Natural killer cell (primary cell): Measurements from ENCODE around the gene GLO1. TPM values are rescaled to one million over a fixed set of nuclear protein-coding genes. Genes with fewer than 3 reads are reported as not detected.

Experiments
- ATAC-seq, 3 donors: fragments of 150-1000 bp in 2 of 3; fragments of 200-7000 bp in 1 of 3; cut with Tn5 transposase; 1 replicate in 1 of 3; 2 replicates in 2 of 3; pipeline ENCODE4 v1.10.0; 2021; ENCODE audit warnings: mild to moderate bottlenecking in 2 of 3, moderate library complexity in 2 of 3
- DNase-seq, 2 donors: peaks; one replicate each; pipeline versions ENCODE4 v3.0.0 to v3.0.0-alpha.2; 2013 to 2021; ENCODE audit warnings: mixed read lengths in 1 of 2
- H3K27ac ChIP-seq: one replicate; pipeline ENCODE4 v1.5.1; 2013; ENCODE audit warnings: mild to moderate bottlenecking, low read length
- H3K27me3 ChIP-seq: one replicate; pipeline ENCODE4 v1.6.1; 2013; ENCODE audit warnings: low read length; ENCODE audit not compliant: control insufficient read depth, insufficient read depth
- H3K36me3 ChIP-seq: one replicate; pipeline ENCODE4 v1.6.1; 2013; ENCODE audit warnings: low read length; ENCODE audit not compliant: control insufficient read depth, insufficient read depth
- H3K4me1 ChIP-seq: one replicate; pipeline ENCODE4 v1.6.1; 2013; ENCODE audit warnings: low read length; ENCODE audit not compliant: control insufficient read depth, insufficient read depth
- H3K4me3 ChIP-seq: one replicate; pipeline ENCODE4 v1.5.1; 2013; ENCODE audit warnings: low read length
- H3K9me3 ChIP-seq: one replicate; pipeline ENCODE4 v1.6.1; 2013; ENCODE audit warnings: low read length; ENCODE audit not compliant: control insufficient read depth, insufficient read depth
- H3K27ac Mint-ChIP-seq, 2 donors: one replicate each; pipeline ENCODE4 v1.8.0; 2022; ENCODE audit warnings: mild to moderate bottlenecking in 2 of 2, mixed read lengths in 2 of 2, moderate library complexity in 1 of 2
- H3K27me3 Mint-ChIP-seq, 2 donors: one replicate each; pipeline ENCODE4 v1.8.0; 2022; ENCODE audit warnings: low read depth in 2 of 2, mixed read lengths in 2 of 2
- H3K36me3 Mint-ChIP-seq: one replicate; pipeline ENCODE4 v1.8.0; 2022; ENCODE audit warnings: mixed read lengths
- H3K4me1 Mint-ChIP-seq, 2 donors: one replicate each; pipeline ENCODE4 v1.8.0; 2022; ENCODE audit warnings: mixed read lengths in 2 of 2
- H3K4me3 Mint-ChIP-seq: one replicate; pipeline ENCODE4 v1.8.0; 2022; ENCODE audit warnings: mild to moderate bottlenecking, moderate library complexity, mixed read lengths
- H3K9me3 Mint-ChIP-seq, 2 donors: one replicate each; pipeline ENCODE4 v1.8.0; 2022; ENCODE audit warnings: mixed read lengths in 2 of 2
- WGBS: methylation state at CpG from one replicate; pipeline ENCODE4 v1.1.7; 2013; ENCODE audit warnings: missing lambda C conversion rate; ENCODE audit not compliant: insufficient coverage; 5-methylcytosine and 5-hydroxymethylcytosine counted together
- intact Hi-C: fragments of 100-400 bp; cut with micrococcal nuclease; formaldehyde crosslinking; loops from one replicate; pipeline ENCODE4 v1.14.2; 2022
- total RNA-seq, 4 donors: library from RNA; stranded (reverse); fragments of 120-200 nt in 1 of 4; gene quantifications; one replicate each; pipeline versions ENCODE4 v1.2.3 to v1.2.4, GENCODE V29; 2013 to 2022
- TF ChIP-seq, protein P1 (sequence below): fragments of 200-600 bp; IDR thresholded peaks from one replicate; pipeline ENCODE4 v1.8.0; 2022; ENCODE audit warnings: antibody characterized with exemption

Gene GLO1
- total RNA-seq, 3 donors from 2014 or later (not counting 1 experiment from before 2014, with no cell fraction given) = 24.2 to 31.3 (median 27.6) TPM

DNA sequence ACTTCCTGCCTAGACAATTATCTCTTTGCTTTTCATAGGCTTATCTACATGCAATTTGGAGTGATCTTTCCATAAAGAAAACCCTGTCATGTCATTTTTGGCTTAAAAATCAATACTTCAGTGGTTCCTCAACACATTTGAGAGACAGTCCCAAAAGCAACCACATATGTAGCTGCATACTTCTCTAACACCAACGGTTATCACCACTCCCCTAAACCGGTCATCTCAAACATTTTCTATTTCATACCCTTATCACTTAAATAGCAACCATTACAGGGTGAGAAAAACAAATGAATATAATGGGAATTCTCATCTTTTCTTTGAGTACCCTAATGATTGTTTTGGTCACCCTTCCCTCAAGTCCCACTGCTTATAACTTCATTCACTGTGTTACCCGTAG, 5.1 kb downstream of the GLO1 start:
- DNase-seq (no peak), ATAC-seq (no peak)
- H3K27me3 Mint-ChIP-seq = no peaks in the 10 kb centered on the region
- Histone ChIP-seq H3K27me3 (no peaks in the 10 kb centered on the region), H3K9me3 (peaks cover 8% of the 10 kb centered on the region), H3K36me3 (no peaks in the 10 kb centered on the region), H3K4me3 (no peak overlapping the region), H3K27ac (no peak overlapping the region), H3K4me1 (peaks cover 6% of the 10 kb centered on the region)
- peaks cover 8% of the 10 kb centered on the region for H3K36me3 Mint-ChIP-seq
- H3K27ac Mint-ChIP-seq = peak overlapping the region in 1 of 2 donors; percentile 54
- TF ChIP-seq, protein P1, sequence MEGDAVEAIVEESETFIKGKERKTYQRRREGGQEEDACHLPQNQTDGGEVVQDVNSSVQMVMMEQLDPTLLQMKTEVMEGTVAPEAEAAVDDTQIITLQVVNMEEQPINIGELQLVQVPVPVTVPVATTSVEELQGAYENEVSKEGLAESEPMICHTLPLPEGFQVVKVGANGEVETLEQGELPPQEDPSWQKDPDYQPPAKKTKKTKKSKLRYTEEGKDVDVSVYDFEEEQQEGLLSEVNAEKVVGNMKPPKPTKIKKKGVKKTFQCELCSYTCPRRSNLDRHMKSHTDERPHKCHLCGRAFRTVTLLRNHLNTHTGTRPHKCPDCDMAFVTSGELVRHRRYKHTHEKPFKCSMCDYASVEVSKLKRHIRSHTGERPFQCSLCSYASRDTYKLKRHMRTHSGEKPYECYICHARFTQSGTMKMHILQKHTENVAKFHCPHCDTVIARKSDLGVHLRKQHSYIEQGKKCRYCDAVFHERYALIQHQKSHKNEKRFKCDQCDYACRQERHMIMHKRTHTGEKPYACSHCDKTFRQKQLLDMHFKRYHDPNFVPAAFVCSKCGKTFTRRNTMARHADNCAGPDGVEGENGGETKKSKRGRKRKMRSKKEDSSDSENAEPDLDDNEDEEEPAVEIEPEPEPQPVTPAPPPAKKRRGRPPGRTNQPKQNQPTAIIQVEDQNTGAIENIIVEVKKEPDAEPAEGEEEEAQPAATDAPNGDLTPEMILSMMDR = no peak
- intact Hi-C loops = no loop called here
- WGBS = 54% methylated on average over 2 of the region's 3 CpGs
- H3K4me1 Mint-ChIP-seq = peaks cover 15 to 47% of the 10 kb centered on the region in 2 donors
- no peak overlapping the region for H3K4me3 Mint-ChIP-seq
- H3K9me3 Mint-ChIP-seq = peaks cover 4 to 9% of the 10 kb centered on the region in 2 donors

DNA sequence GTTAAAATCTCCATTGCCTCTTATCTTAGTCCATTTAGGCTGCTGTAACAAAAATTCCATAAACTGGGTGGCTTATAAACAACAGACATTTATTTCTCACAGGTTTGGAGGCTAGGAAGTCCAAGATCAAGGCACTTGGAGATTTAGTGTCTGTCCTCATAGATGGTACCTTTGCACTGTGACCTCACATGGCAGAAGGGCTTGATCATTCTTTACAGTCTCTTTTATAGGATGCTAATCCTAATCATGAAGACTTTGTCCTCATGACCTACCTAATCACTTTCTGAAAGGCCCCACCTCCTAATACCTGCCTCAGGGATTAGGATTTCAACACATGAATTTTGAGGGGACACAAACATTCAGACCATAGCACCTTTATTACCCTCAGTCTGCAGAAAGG, 6.6 kb downstream of the GLO1 start:
- Histone ChIP-seq H3K36me3 (no peaks in the 10 kb centered on the region), H3K27ac (no peak overlapping the region), H3K4me3 (no peak overlapping the region), H3K27me3 (no peaks in the 10 kb centered on the region), H3K4me1 (no peaks in the 10 kb centered on the region), H3K9me3 (peaks cover 8% of the 10 kb centered on the region)
- Mint-ChIP-seq H3K9me3 (peaks cover 4 to 9% of the 10 kb centered on the region in 2 donors), H3K4me1 (peaks cover 0 to 34% of the 10 kb centered on the region in 2 donors), H3K36me3 (peaks cover 8% of the 10 kb centered on the region), H3K4me3 (no peak overlapping the region), H3K27ac (no peak overlapping the region), H3K27me3 (no peaks in the 10 kb centered on the region)
- no peak for ATAC-seq
- TF ChIP-seq, protein P1 = no peak
- DNase-seq = no peak
- intact Hi-C loops = no loop called here

DNA sequence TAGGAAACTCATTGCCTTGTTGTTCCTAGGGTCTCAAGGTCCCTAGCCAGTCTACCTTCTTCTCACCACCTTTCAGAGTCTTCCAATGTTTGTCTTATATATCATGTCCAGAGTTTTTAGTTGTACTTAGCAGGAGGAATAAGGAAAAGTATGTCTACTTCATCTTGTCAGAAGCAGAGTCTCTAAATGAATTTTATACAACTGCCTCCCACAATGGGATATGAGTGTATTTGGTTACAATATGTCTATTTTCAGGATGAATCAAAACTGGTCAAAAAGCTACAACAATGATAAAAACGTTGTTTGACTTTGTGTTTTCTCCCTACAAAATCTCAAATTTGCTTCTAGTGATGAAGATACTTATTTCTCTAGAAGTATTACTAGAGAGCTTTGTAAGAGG, 7.0 kb downstream of the GLO1 start:
- H3K27ac Mint-ChIP-seq = no peak overlapping the region
- TF ChIP-seq, protein P1 = no peak

DNA sequence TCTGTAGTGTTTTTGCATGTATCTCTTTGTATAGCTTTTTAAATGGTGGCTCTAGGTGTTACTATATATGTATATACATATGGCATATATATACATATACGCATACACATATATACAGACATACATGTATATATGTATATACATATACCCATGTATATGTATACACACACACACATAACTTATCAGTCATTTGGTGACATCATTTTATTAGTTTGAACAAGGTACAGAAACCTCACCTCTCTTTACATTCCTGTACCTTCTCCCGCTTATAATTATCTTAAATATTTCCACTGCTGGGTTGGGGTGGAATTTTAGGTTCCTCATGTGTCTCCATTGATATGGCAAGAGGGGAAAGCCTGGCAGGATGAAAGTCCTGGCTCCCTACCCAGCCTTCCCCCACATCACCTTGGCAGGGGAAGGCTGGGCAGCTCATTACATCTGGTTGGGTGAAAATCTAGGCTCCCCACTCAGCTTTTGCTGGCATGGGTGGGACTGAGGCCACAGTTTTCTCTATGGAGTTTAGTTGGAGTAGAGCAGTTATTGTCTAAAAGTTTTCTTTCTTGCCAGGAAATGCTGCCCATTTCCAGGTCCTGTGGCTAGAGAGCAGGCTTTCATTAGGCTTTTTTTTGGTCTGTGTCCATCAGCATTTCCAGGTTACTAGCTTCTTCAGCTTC, 7.6 kb downstream of the GLO1 start:
- Histone ChIP-seq H3K27ac (no peak overlapping the region), H3K36me3 (no peaks in the 10 kb centered on the region), H3K27me3 (no peaks in the 10 kb centered on the region), H3K9me3 (peaks cover 5% of the 10 kb centered on the region), H3K4me1 (no peaks in the 10 kb centered on the region), H3K4me3 (no peak overlapping the region)
- WGBS = no CpG with 5 or more reads among the region's 2 CpGs
- TF ChIP-seq, protein P1 = no peak
- Mint-ChIP-seq H3K27me3 (no peaks in the 10 kb centered on the region), H3K27ac (no peak overlapping the region), H3K4me1 (peaks cover 0 to 26% of the 10 kb centered on the region in 2 donors), H3K36me3 (peaks cover 7% of the 10 kb centered on the region), H3K4me3 (no peak overlapping the region), H3K9me3 (peaks cover 4 to 8% of the 10 kb centered on the region in 2 donors)
- intact Hi-C loops = no loop called here
- ATAC-seq (no peak), DNase-seq (no peak)

More for the DNA sequence above, 7.0 kb downstream of the GLO1 start:
- Histone ChIP-seq H3K4me3 (no peak overlapping the region), H3K27me3 (no peaks in the 10 kb centered on the region), H3K4me1 (no peaks in the 10 kb centered on the region), H3K27ac (no peak overlapping the region), H3K9me3 (peaks cover 7% of the 10 kb centered on the region), H3K36me3 (no peaks in the 10 kb centered on the region)
- no peak for ATAC-seq
- no peak overlapping the region for H3K4me3 Mint-ChIP-seq
- H3K4me1 Mint-ChIP-seq = peaks cover 0 to 29% of the 10 kb centered on the region in 2 donors
- WGBS = no CpG with 5 or more reads among the region's 1 CpG
- DNase-seq = no peak
- peaks cover 4 to 9% of the 10 kb centered on the region in 2 donors for H3K9me3 Mint-ChIP-seq
- peaks cover 8% of the 10 kb centered on the region for H3K36me3 Mint-ChIP-seq
- intact Hi-C loops = no loop called here
- H3K27me3 Mint-ChIP-seq = no peaks in the 10 kb centered on the region
